NT2/D1 (cell line): ENCODE results near the gene TPM2.

ENCODE experiments used
- SUZ12 ChIP-seq: IDR thresholded peaks from 2 replicates; pipeline ENCODE4 v1.6.1; 2011; ENCODE audit not compliant: insufficient read length, insufficient read depth; ENCODE audit errors: extremely low read depth
- YY1 ChIP-seq: IDR thresholded peaks from 2 replicates; pipeline ENCODE4 v1.6.1; 2011; ENCODE audit not compliant: insufficient read length, insufficient read depth
- ZNF274 ChIP-seq: IDR thresholded peaks from 2 replicates; pipeline ENCODE4 v1.6.1; 2011; ENCODE audit warnings: mild to moderate bottlenecking, low read depth, low read length

GRCh38 chr9:35700942-35701341, 11.2 kb upstream of the TPM2 start:
- TF ChIP-seq YY1 = no peak
- TF ChIP-seq ZNF274 = no peak
- no peak for TF ChIP-seq SUZ12
